A673 (cell line): ENCODE results near the gene AP3S2.

Experiments
- EZH2 ChIP-seq: fragments of 200-600 bp; sonication (generic); IDR thresholded peaks from 2 replicates; pipeline ENCODE4 v1.6.1; 2017; ENCODE audit warnings: borderline replicate concordance, low read depth, mild to moderate bottlenecking, mixed read lengths, antibody characterized with exemption, low read length; ENCODE audit not compliant: poor library complexity, severe bottlenecking
- TF ChIP-seq, protein P1 (sequence below): fragments of 300-800, 200-600 bp; sonication (generic); conservative IDR thresholded peaks from 2 replicates; pipeline ENCODE4 v1.5.1; 2017; ENCODE audit warnings: low read depth, mild to moderate bottlenecking, antibody characterized with exemption, low read length, moderate library complexity, mixed read lengths

DNA sequence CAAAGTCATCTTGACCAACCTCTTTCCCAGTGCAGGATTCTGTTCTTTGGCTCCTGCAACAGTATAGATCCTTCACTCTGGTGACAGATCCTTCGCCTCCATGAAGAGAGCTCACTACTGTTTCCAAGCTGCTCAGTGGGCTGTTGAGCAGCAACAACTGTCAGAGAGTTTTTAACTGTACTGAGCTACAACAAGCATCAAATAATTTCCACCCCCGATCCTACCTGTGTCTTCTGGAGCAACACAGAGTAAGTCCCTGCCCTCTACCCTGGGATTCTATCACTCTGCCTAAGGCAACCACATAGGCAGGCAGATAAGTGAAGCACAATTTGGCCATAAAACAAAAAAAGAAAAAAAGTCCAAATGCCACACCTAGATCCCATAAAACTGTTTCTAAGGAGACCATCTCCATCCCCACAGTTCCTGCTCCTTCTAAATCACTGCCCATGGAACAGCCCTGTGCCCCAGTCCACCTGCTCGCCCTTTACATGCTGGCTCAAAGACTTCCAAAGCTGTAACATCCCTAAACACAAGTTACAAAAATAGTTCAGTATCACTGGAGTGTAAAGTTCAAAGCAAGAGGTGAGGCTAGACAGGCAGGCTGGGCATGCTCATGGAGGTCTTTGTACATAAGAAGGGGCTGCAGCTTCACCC, 41.3 kb downstream of the AP3S2 start:
- TF ChIP-seq, protein P1, sequence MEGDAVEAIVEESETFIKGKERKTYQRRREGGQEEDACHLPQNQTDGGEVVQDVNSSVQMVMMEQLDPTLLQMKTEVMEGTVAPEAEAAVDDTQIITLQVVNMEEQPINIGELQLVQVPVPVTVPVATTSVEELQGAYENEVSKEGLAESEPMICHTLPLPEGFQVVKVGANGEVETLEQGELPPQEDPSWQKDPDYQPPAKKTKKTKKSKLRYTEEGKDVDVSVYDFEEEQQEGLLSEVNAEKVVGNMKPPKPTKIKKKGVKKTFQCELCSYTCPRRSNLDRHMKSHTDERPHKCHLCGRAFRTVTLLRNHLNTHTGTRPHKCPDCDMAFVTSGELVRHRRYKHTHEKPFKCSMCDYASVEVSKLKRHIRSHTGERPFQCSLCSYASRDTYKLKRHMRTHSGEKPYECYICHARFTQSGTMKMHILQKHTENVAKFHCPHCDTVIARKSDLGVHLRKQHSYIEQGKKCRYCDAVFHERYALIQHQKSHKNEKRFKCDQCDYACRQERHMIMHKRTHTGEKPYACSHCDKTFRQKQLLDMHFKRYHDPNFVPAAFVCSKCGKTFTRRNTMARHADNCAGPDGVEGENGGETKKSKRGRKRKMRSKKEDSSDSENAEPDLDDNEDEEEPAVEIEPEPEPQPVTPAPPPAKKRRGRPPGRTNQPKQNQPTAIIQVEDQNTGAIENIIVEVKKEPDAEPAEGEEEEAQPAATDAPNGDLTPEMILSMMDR = no peak
- no peak for TF ChIP-seq EZH2
